ENCODE results near the gene PLK1.

The PLK1 gene

DNA sequence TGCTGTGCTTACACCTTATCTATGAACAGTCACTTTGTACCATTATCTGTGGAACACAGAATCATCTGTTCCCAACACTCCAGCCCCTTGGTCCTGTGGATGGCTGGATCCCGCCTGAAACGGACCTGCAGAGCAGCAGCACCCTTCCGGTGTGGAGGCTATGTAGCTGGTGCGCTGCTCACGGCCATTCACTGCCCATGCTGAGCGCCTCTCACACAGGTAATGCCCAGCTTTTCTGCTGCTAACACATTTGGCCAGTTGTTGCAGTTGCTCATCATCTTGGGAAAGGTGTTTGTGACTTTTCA lies 11.4 kb upstream of the PLK1 start:
- peaks cover 67% of the 10 kb centered on the region for H3K36me3 Mint-ChIP-seq

GRCh38 chr16:23668225-23668624 lies 10.5 kb upstream of the PLK1 start:
- no peak for DNase-seq
- no peaks in the 10 kb centered on the region for H3K27me3 Mint-ChIP-seq
- CTCF ChIA-PET: no interaction called here
- H3K27ac Mint-ChIP-seq: no peak overlapping the region
- H3K4me3 Mint-ChIP-seq: no peak overlapping the region
- no peaks in the 10 kb centered on the region for H3K9me3 Mint-ChIP-seq
- peaks cover 58% of the 10 kb centered on the region for H3K36me3 Mint-ChIP-seq
- H3K4me1 Mint-ChIP-seq: peaks cover 15% of the 10 kb centered on the region

More for the DNA sequence above, 11.4 kb upstream of the PLK1 start:
- CTCF ChIA-PET: no interaction called here
- no peak overlapping the region for H3K4me3 Mint-ChIP-seq
- no peaks in the 10 kb centered on the region for H3K27me3 Mint-ChIP-seq
- H3K27ac Mint-ChIP-seq: no peak overlapping the region
- DNase-seq: no peak
- no peaks in the 10 kb centered on the region for H3K9me3 Mint-ChIP-seq
- peaks cover 15% of the 10 kb centered on the region for H3K4me1 Mint-ChIP-seq

GRCh38 chr16:23668873-23669272 lies 9.8 kb upstream of the PLK1 start:
- H3K4me3 Mint-ChIP-seq: no peak overlapping the region
- peaks cover 55% of the 10 kb centered on the region for H3K36me3 Mint-ChIP-seq
- CTCF ChIA-PET: interaction anchor here (1.4 kb wide), 1 partner anchor 10 kb away, joined by 3 read pairs; no protein-coding TSS in a partner anchor
- H3K9me3 Mint-ChIP-seq: no peaks in the 10 kb centered on the region
- H3K27ac Mint-ChIP-seq: no peak overlapping the region
- H3K4me1 Mint-ChIP-seq: peaks cover 15% of the 10 kb centered on the region
- no peaks in the 10 kb centered on the region for H3K27me3 Mint-ChIP-seq
- no peak for DNase-seq

GRCh38 chr16:23670137-23670776 lies 8.4 kb upstream of the PLK1 start:
- peak; percentile 52 for DNase-seq
- Mint-ChIP-seq H3K4me3 (no peak overlapping the region), H3K27me3 (no peaks in the 10 kb centered on the region), H3K36me3 (peaks cover 53% of the 10 kb centered on the region), H3K4me1 (peaks cover 15% of the 10 kb centered on the region), H3K27ac (no peak overlapping the region), H3K9me3 (no peaks in the 10 kb centered on the region)
- CTCF ChIA-PET: interaction anchor here (0.7 to 1.4 kb wide), 3 partner anchors 8 to 39 kb away, joined by 3 to 6 read pairs (median 3); partner anchors contain the start of gene PLK1

DNA sequence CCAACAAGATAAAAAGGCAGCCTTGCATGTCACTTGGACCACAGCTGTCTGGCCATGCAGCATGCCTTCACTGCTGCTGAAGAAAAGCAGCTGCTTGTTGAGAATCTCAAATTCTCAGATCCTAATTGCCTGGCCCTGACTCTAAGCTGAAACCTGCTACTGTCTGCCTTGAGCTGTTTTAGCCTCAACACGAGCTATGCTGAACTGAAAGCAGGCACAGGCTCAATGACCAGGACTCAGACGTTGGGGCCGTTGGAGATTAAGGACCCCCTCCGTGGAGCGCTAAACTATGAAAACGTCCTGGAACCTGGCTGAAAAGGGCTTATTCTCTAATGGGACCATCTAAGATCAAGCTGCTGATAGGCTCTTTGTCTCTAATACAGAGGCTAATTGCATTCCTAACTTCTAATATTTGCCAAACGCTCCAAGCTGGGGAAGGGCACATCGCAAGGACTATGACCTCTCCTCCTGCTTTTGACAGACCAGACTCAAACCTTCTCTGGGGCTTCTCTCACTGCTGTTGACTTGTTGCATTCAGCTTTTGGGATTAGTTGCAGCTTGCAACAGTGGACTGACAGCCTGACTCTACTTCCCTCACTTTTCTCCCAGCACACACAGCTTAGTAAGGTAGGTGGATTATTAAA lies 4.6 kb upstream of the PLK1 start:
- Mint-ChIP-seq H3K4me3 (no peak overlapping the region), H3K27ac (no peak overlapping the region), H3K4me1 (peaks cover 22% of the 10 kb centered on the region), H3K36me3 (peaks cover 24% of the 10 kb centered on the region), H3K9me3 (no peaks in the 10 kb centered on the region), H3K27me3 (no peaks in the 10 kb centered on the region)
- DNase-seq: no peak
- CTCF ChIA-PET: no interaction called here

GRCh38 chr16:23676924-23677480 lies 1.7 kb upstream of the PLK1 start:
- H3K9me3 Mint-ChIP-seq: no peaks in the 10 kb centered on the region
- H3K27ac Mint-ChIP-seq: no peak overlapping the region
- no peaks in the 10 kb centered on the region for H3K27me3 Mint-ChIP-seq
- H3K4me3 Mint-ChIP-seq: peak overlapping the region; percentile 97
- no peak for DNase-seq
- H3K4me1 Mint-ChIP-seq: peaks cover 34% of the 10 kb centered on the region
- CTCF ChIA-PET: no interaction called here
- H3K36me3 Mint-ChIP-seq: peaks cover 33% of the 10 kb centered on the region

DNA sequence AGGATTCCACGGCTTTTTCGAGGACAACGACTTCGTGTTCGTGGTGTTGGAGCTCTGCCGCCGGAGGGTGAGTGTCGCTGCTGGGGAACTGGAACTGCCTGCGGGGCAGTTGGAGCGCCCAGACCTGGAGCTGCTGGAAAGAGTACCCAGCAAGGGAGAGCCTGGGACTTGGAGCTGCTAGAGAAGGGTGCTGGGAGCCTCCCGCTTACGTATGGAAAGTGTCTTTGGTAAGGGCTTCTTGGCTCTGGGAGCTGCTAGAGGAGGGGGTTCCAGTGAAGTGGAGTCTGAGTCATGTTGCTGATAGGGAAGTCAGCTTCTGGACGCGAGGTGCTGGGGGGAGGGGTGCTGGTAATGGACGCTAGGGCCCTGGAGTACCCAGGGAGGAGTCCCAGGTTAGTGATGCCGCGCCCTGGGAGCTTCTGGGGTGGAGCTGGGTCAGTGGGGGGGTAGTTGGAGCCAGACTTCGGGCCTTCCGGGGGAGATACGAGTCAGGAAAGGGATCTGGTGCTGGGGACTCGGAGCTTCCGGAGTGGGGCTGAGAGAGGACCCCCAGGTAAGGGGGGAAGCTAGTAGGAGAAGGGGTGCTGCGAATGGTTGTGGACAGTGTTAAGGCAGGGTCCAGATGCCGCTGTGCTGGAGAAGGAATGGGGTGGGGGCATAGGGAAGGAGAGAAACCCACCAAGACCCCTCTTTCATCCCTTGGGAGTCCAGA lies 741 bp downstream of the PLK1 start:
- H3K4me1 Mint-ChIP-seq: peaks cover 42% of the 10 kb centered on the region
- no peaks in the 10 kb centered on the region for H3K27me3 Mint-ChIP-seq
- CTCF ChIA-PET: interaction anchor here (1.2 to 2.0 kb wide), 2 partner anchors 9 to 50 kb away, joined by 3 to 6 read pairs; no protein-coding TSS in a partner anchor
- H3K4me3 Mint-ChIP-seq: peak overlapping the region; percentile 97
- peak overlapping the region; percentile 80 for H3K27ac Mint-ChIP-seq
- peaks cover 46% of the 10 kb centered on the region for H3K36me3 Mint-ChIP-seq
- DNase-seq: peak; percentile 49
- H3K9me3 Mint-ChIP-seq: no peaks in the 10 kb centered on the region

DNA sequence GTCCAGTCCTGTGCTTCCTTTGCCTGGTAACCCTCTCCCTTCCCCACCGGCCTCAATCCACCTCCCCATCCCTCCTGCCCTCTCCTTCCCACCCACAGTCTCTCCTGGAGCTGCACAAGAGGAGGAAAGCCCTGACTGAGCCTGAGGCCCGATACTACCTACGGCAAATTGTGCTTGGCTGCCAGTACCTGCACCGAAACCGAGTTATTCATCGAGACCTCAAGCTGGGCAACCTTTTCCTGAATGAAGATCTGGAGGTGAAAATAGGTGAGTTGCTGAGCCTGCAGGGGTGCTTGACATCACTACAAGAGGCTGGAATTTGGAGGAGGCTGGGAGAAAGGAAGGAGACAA lies 1.3 kb downstream of the PLK1 start:
- Mint-ChIP-seq H3K36me3 (peaks cover 47% of the 10 kb centered on the region), H3K4me3 (peak overlapping the region; percentile 97), H3K27ac (no peak overlapping the region), H3K27me3 (no peaks in the 10 kb centered on the region), H3K9me3 (no peaks in the 10 kb centered on the region), H3K4me1 (peaks cover 42% of the 10 kb centered on the region)
- CTCF ChIA-PET: interaction anchor here (1.2 kb wide), 1 partner anchor 50 kb away, joined by 3 read pairs; no protein-coding TSS in a partner anchor
- DNase-seq: no peak

DNA sequence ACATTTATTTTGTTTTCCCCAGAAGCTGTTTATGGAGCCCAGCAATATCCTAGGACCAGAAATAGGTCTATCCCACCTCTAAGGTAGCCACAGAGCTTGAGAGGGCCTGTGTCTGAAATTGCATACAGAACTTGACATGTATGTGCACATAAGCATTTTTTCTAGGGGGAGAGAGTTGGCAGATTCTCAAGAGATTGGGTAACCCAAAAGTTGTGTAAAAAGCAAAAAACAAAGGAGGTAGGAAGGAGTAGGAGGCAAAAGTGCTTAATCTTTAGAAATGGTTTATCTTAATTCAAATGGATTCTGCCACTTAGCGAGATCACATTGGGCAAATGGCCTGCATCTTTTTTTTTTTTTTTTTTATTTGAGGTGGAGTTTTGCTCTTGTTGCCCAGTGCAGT lies 3.5 kb downstream of the PLK1 start:
- H3K4me3 Mint-ChIP-seq: no peak overlapping the region
- H3K27me3 Mint-ChIP-seq: no peaks in the 10 kb centered on the region
- H3K4me1 Mint-ChIP-seq: peaks cover 42% of the 10 kb centered on the region
- no peaks in the 10 kb centered on the region for H3K9me3 Mint-ChIP-seq
- CTCF ChIA-PET: interaction anchor here (1.6 kb wide), 1 partner anchor 328 kb away, joined by 3 read pairs; no protein-coding TSS in a partner anchor
- H3K36me3 Mint-ChIP-seq: peaks cover 61% of the 10 kb centered on the region
- peak overlapping the region; percentile 6 for H3K27ac Mint-ChIP-seq
- no peak for DNase-seq

DNA sequence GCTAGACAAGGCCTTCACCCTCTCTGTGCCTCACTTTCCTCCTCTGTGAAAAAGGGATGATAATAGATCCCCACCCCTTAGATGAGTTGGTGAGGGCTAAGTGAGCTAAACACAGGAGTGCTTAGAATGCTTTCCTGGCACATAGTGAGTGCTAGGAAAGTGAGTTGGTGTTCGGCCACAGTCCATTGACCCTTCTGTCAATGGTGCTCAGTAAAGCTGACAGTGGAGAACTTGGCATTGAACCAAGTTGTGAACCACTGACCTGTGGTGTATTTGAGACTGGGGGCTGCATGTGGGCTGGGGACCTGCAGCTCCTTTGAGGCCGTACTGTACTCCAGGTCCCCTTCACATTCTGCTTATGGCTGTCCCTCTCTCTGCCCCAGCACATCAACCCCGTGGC lies 4.8 kb downstream of the PLK1 start:
- CTCF ChIA-PET: interaction anchor here (1.6 kb wide), 1 partner anchor 327 kb away, joined by 3 read pairs; no protein-coding TSS in a partner anchor
- peaks cover 71% of the 10 kb centered on the region for H3K36me3 Mint-ChIP-seq
- H3K9me3 Mint-ChIP-seq: no peaks in the 10 kb centered on the region
- no peak overlapping the region for H3K27ac Mint-ChIP-seq
- H3K27me3 Mint-ChIP-seq: no peaks in the 10 kb centered on the region
- no peak overlapping the region for H3K4me3 Mint-ChIP-seq
- DNase-seq: no peak
- peaks cover 34% of the 10 kb centered on the region for H3K4me1 Mint-ChIP-seq

GRCh38 chr16:23687034-23687808 lies 8.5 kb downstream of the PLK1 start:
- Mint-ChIP-seq H3K27ac (no peak overlapping the region), H3K4me3 (no peak overlapping the region), H3K36me3 (peaks cover 64% of the 10 kb centered on the region), H3K9me3 (no peaks in the 10 kb centered on the region), H3K27me3 (no peaks in the 10 kb centered on the region), H3K4me1 (peaks cover 7% of the 10 kb centered on the region)
- CTCF ChIA-PET: no interaction called here
- DNase-seq: no peak

GRCh38 chr16:23689442-23690187 lies 10.9 kb downstream of the PLK1 start:
- DNase-seq: no peak
- CTCF ChIA-PET: no interaction called here
- Mint-ChIP-seq H3K27me3 (peaks cover 3% of the 10 kb centered on the region), H3K4me3 (no peak overlapping the region), H3K36me3 (peaks cover 47% of the 10 kb centered on the region), H3K9me3 (no peaks in the 10 kb centered on the region), H3K4me1 (peaks cover 5% of the 10 kb centered on the region), H3K27ac (no peak overlapping the region)

- Mint-ChIP-seq H3K4me1 (peaks cover 9% of the 10 kb centered on the region), H3K9me3 (no peaks in the 10 kb centered on the region), H3K36me3 (peaks cover 40% of the 10 kb centered on the region), H3K4me3 (no peak overlapping the region), H3K27me3 (peaks cover 10% of the 10 kb centered on the region), H3K27ac (no peak overlapping the region)
- no peak for DNase-seq
- CTCF ChIA-PET: no interaction called here
These were observed 12.2 kb downstream of the PLK1 start for GRCh38 chr16:23690771-23691482.
